ENCODE results near the gene RNF113B. TPM values are rescaled to one million over a fixed set of nuclear protein-coding genes. Genes with fewer than 3 reads are reported as not detected.
A peak's percentile ranks its signal among the peaks of the same experiment; 100 is the strongest.

Gene RNF113B
- total RNA-seq, 2 experiments from 2014 or later = not detected

- Mint-ChIP-seq H3K4me3 (no peak overlapping the region), H3K27me3 (ENCODE audit: low read depth) (peaks cover 15% of the 10 kb centered on the region), H3K9me3 (no peaks in the 10 kb centered on the region), H3K27ac (no peak overlapping the region), H3K4me1 (ENCODE audit: low read depth) (no peaks in the 10 kb centered on the region), H3K36me3 (ENCODE audit: low read depth) (no peaks in the 10 kb centered on the region)
- no peak for DNase-seq
- intact Hi-C loops (cut with micrococcal nuclease) = no loop called here
- CTCF ChIA-PET = no interaction called here
Measured at GRCh38 chr13:98158172-98158899, 18.7 kb downstream of the RNF113B start.

GRCh38 chr13:98157609-98158008 is 19.5 kb downstream of the RNF113B start:
- intact Hi-C loops (cut with micrococcal nuclease) = no loop called here
- H3K27me3 Mint-ChIP-seq (ENCODE audit: low read depth) = peaks cover 19% of the 10 kb centered on the region
- no peak for DNase-seq
- no peaks in the 10 kb centered on the region for H3K36me3 Mint-ChIP-seq (ENCODE audit: low read depth)
- H3K4me1 Mint-ChIP-seq (ENCODE audit: low read depth) = no peaks in the 10 kb centered on the region
- CTCF ChIA-PET = no interaction called here
- no peak overlapping the region for H3K27ac Mint-ChIP-seq
- H3K9me3 Mint-ChIP-seq = no peaks in the 10 kb centered on the region
- no peak overlapping the region for H3K4me3 Mint-ChIP-seq

GRCh38 chr13:98157188-98157587 is 19.9 kb downstream of the RNF113B start:
- no peak overlapping the region for H3K4me3 Mint-ChIP-seq
- no peaks in the 10 kb centered on the region for H3K4me1 Mint-ChIP-seq (ENCODE audit: low read depth)
- CTCF ChIA-PET = no interaction called here
- no peak for DNase-seq
- no peaks in the 10 kb centered on the region for H3K36me3 Mint-ChIP-seq (ENCODE audit: low read depth)
- no peaks in the 10 kb centered on the region for H3K9me3 Mint-ChIP-seq
- no peak overlapping the region for H3K27ac Mint-ChIP-seq
- intact Hi-C loops (cut with micrococcal nuclease) = no loop called here
- peaks cover 22% of the 10 kb centered on the region for H3K27me3 Mint-ChIP-seq (ENCODE audit: low read depth)

- Mint-ChIP-seq H3K27ac (no peak overlapping the region), H3K27me3 (ENCODE audit: low read depth) (peaks cover 26% of the 10 kb centered on the region), H3K4me1 (ENCODE audit: low read depth) (no peaks in the 10 kb centered on the region), H3K4me3 (no peak overlapping the region), H3K36me3 (ENCODE audit: low read depth) (no peaks in the 10 kb centered on the region), H3K9me3 (no peaks in the 10 kb centered on the region)
- intact Hi-C loops (cut with micrococcal nuclease) = no loop called here
- CTCF ChIA-PET = interaction anchor here (0.6 kb wide), 1 partner anchor 539 kb away, joined by 3 read pairs; no protein-coding TSS in a partner anchor
- no peak for DNase-seq
Measured at GRCh38 chr13:98156259-98156658, 20.8 kb downstream of the RNF113B start.

GRCh38 chr13:98155475-98156109 is 21.5 kb downstream of the RNF113B start:
- Mint-ChIP-seq H3K27ac (no peak overlapping the region), H3K36me3 (ENCODE audit: low read depth) (no peaks in the 10 kb centered on the region), H3K9me3 (no peaks in the 10 kb centered on the region), H3K4me3 (no peak overlapping the region), H3K27me3 (ENCODE audit: low read depth) (peaks cover 29% of the 10 kb centered on the region), H3K4me1 (ENCODE audit: low read depth) (no peaks in the 10 kb centered on the region)
- CTCF ChIA-PET = interaction anchor here (0.6 to 1.3 kb wide), 3 partner anchors 498 to 566 kb away, joined by 3 read pairs; no protein-coding TSS in a partner anchor
- intact Hi-C loops (cut with micrococcal nuclease) = no loop called here
- DNase-seq = no peak

- H3K4me1 Mint-ChIP-seq (ENCODE audit: low read depth) = no peaks in the 10 kb centered on the region
- peaks cover 34% of the 10 kb centered on the region for H3K27me3 Mint-ChIP-seq (ENCODE audit: low read depth)
- no peak for DNase-seq
Measured at GRCh38 chr13:98150832-98151479, 26.1 kb downstream of the RNF113B start.

GRCh38 chr13:98147521-98147920 is 29.5 kb downstream of the RNF113B start:
- H3K4me1 Mint-ChIP-seq (ENCODE audit: low read depth) = peaks cover 5% of the 10 kb centered on the region
- H3K27me3 Mint-ChIP-seq (ENCODE audit: low read depth) = peaks cover 47% of the 10 kb centered on the region
- no peak overlapping the region for H3K4me3 Mint-ChIP-seq
- intact Hi-C loops (cut with micrococcal nuclease) = no loop called here
- H3K9me3 Mint-ChIP-seq = no peaks in the 10 kb centered on the region
- CTCF ChIA-PET = no interaction called here
- no peak for DNase-seq
- H3K36me3 Mint-ChIP-seq (ENCODE audit: low read depth) = no peaks in the 10 kb centered on the region
- no peak overlapping the region for H3K27ac Mint-ChIP-seq

More at GRCh38 chr13:98150832-98151479, 26.1 kb downstream of the RNF113B start:
- no peaks in the 10 kb centered on the region for H3K9me3 Mint-ChIP-seq
- CTCF ChIA-PET = no interaction called here
- no peak overlapping the region for H3K4me3 Mint-ChIP-seq
- intact Hi-C loops (cut with micrococcal nuclease) = no loop called here
- no peak overlapping the region for H3K27ac Mint-ChIP-seq
- H3K36me3 Mint-ChIP-seq (ENCODE audit: low read depth) = no peaks in the 10 kb centered on the region

GRCh38 chr13:98144801-98145350 is 32.2 kb downstream of the RNF113B start:
- DNase-seq = no peak
- peaks cover 9% of the 10 kb centered on the region for H3K4me1 Mint-ChIP-seq (ENCODE audit: low read depth)
- no peaks in the 10 kb centered on the region for H3K9me3 Mint-ChIP-seq
- intact Hi-C loops (cut with micrococcal nuclease) = loop anchor here (5.0 kb wide), 1 partner anchor 527 kb away; no protein-coding TSS in a partner anchor
- H3K27me3 Mint-ChIP-seq (ENCODE audit: low read depth) = peaks cover 48% of the 10 kb centered on the region
- H3K27ac Mint-ChIP-seq = no peak overlapping the region
- CTCF ChIA-PET = no interaction called here
- H3K36me3 Mint-ChIP-seq (ENCODE audit: low read depth) = no peaks in the 10 kb centered on the region
- H3K4me3 Mint-ChIP-seq = no peak overlapping the region

- intact Hi-C loops (cut with micrococcal nuclease) = loop anchor here (5.0 kb wide), 1 partner anchor 528 kb away; no protein-coding TSS in a partner anchor
- CTCF ChIA-PET = no interaction called here
- H3K9me3 Mint-ChIP-seq = no peaks in the 10 kb centered on the region
- no peak overlapping the region for H3K27ac Mint-ChIP-seq
- H3K27me3 Mint-ChIP-seq (ENCODE audit: low read depth) = peaks cover 55% of the 10 kb centered on the region
- no peaks in the 10 kb centered on the region for H3K36me3 Mint-ChIP-seq (ENCODE audit: low read depth)
- peaks cover 9% of the 10 kb centered on the region for H3K4me1 Mint-ChIP-seq (ENCODE audit: low read depth)
- no peak for DNase-seq
- peak overlapping the region; percentile 66 for H3K4me3 Mint-ChIP-seq
Measured at GRCh38 chr13:98144027-98144741, 32.9 kb downstream of the RNF113B start.

GRCh38 chr13:98143601-98144026 is 33.5 kb downstream of the RNF113B start:
- H3K9me3 Mint-ChIP-seq = no peaks in the 10 kb centered on the region
- peaks cover 9% of the 10 kb centered on the region for H3K4me1 Mint-ChIP-seq (ENCODE audit: low read depth)
- H3K27ac Mint-ChIP-seq = no peak overlapping the region
- CTCF ChIA-PET = no interaction called here
- intact Hi-C loops (cut with micrococcal nuclease) = loop anchor here (1.0 to 5.0 kb wide), 3 partner anchors 166 to 529 kb away; no protein-coding TSS in a partner anchor
- no peak for DNase-seq
- H3K4me3 Mint-ChIP-seq = peak overlapping the region; percentile 66
- H3K27me3 Mint-ChIP-seq (ENCODE audit: low read depth) = peaks cover 54% of the 10 kb centered on the region
- no peaks in the 10 kb centered on the region for H3K36me3 Mint-ChIP-seq (ENCODE audit: low read depth)

GRCh38 chr13:98143157-98143553 is 33.9 kb downstream of the RNF113B start:
- H3K9me3 Mint-ChIP-seq = no peaks in the 10 kb centered on the region
- DNase-seq = no peak
- no peaks in the 10 kb centered on the region for H3K36me3 Mint-ChIP-seq (ENCODE audit: low read depth)
- intact Hi-C loops (cut with micrococcal nuclease) = loop anchor here (1.0 to 5.0 kb wide), 3 partner anchors 166 to 529 kb away; no protein-coding TSS in a partner anchor
- CTCF ChIA-PET = no interaction called here
- H3K4me1 Mint-ChIP-seq (ENCODE audit: low read depth) = peaks cover 9% of the 10 kb centered on the region
- H3K4me3 Mint-ChIP-seq = no peak overlapping the region
- no peak overlapping the region for H3K27ac Mint-ChIP-seq
- peaks cover 52% of the 10 kb centered on the region for H3K27me3 Mint-ChIP-seq (ENCODE audit: low read depth)
